HFFc6 (cell line): ENCODE measurements around the gene FRS2. TPM values are rescaled to one million over a fixed set of nuclear protein-coding genes. Genes with fewer than 3 reads are reported as not detected.

Experiments used
- DNase-seq: peaks from one replicate; pipeline ENCODE4 v3.0.0-alpha.2; 2018
- H3K27ac Mint-ChIP-seq: 2 replicates; pipeline ENCODE4 v1.8.0; 2020; ENCODE audit warnings: mild to moderate bottlenecking, mixed read lengths
- H3K27me3 Mint-ChIP-seq: 2 replicates; pipeline ENCODE4 v1.8.0; 2021; ENCODE audit warnings: mild to moderate bottlenecking, moderate library complexity, mixed read lengths; ENCODE audit not compliant: insufficient read depth
- H3K36me3 Mint-ChIP-seq: 2 replicates; pipeline ENCODE4 v1.8.0; 2021; ENCODE audit warnings: low read depth, mixed read lengths
- H3K4me1 Mint-ChIP-seq: 2 replicates; pipeline ENCODE4 v1.8.0; 2020; ENCODE audit warnings: low read depth, mixed read lengths
- H3K4me3 Mint-ChIP-seq: 2 replicates; pipeline ENCODE4 v1.8.0; 2020; ENCODE audit warnings: mild to moderate bottlenecking, moderate library complexity, mixed read lengths
- H3K9me3 Mint-ChIP-seq: 2 replicates; pipeline ENCODE4 v1.8.0; 2020; ENCODE audit warnings: mild to moderate bottlenecking, mixed read lengths
- total RNA-seq, 6 experiments: library from RNA; stranded (reverse); fragmentation: NEBNext Ultra II Directional; extraction: Animal tissue kit (Norgen Biotek cat#: 25700); gene quantifications; 2 replicates in 1 of 6; 3 replicates in 5 of 6; pipeline ENCODE4 v1.2.3, GENCODE V29; 2021
- TF ChIP-seq, protein P1 (sequence below): fragments of 200-600 bp; sonication (generic); IDR thresholded peaks from 2 replicates; pipeline ENCODE4 v1.5.0; 2021; ENCODE audit warnings: antibody characterized with exemption, mild to moderate bottlenecking

The FRS2 gene
- total RNA-seq, 6 experiments from 2014 or later, result 26.5 to 35.8 (median 31.1) TPM

DNA sequence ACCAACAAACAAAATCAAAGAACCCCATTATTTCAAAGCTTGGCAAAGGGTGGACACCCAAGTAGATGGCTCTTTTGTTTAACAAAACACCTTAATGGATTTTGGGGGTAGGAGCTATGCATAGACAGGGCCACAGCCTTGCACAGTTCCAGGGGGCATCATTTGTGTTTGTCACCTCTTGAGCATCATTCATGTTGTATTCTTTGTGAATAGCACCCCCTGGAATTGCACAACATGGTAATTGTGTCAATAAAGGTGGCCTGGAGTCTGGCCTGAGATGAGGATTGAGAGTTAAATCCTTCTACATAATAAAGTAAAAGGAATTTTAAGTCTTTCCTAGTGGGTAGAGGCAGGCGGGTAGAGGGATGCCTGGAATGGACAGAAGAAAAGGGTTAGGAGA lies 3.3 kb upstream of the FRS2 start:
- Mint-ChIP-seq H3K36me3 (peaks cover 7% of the 10 kb centered on the region; the same call in 1 of the 2 replicates), H3K9me3 (no peaks in the 10 kb centered on the region), H3K4me1 (peaks cover 42% of the 10 kb centered on the region), H3K27ac (no peak overlapping the region), H3K27me3 (peaks cover 11% of the 10 kb centered on the region), H3K4me3 (no peak overlapping the region)
- TF ChIP-seq, protein P1, sequence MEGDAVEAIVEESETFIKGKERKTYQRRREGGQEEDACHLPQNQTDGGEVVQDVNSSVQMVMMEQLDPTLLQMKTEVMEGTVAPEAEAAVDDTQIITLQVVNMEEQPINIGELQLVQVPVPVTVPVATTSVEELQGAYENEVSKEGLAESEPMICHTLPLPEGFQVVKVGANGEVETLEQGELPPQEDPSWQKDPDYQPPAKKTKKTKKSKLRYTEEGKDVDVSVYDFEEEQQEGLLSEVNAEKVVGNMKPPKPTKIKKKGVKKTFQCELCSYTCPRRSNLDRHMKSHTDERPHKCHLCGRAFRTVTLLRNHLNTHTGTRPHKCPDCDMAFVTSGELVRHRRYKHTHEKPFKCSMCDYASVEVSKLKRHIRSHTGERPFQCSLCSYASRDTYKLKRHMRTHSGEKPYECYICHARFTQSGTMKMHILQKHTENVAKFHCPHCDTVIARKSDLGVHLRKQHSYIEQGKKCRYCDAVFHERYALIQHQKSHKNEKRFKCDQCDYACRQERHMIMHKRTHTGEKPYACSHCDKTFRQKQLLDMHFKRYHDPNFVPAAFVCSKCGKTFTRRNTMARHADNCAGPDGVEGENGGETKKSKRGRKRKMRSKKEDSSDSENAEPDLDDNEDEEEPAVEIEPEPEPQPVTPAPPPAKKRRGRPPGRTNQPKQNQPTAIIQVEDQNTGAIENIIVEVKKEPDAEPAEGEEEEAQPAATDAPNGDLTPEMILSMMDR, result no peak; the same call in 1 of the 2 replicates
- DNase-seq, result no peak

DNA sequence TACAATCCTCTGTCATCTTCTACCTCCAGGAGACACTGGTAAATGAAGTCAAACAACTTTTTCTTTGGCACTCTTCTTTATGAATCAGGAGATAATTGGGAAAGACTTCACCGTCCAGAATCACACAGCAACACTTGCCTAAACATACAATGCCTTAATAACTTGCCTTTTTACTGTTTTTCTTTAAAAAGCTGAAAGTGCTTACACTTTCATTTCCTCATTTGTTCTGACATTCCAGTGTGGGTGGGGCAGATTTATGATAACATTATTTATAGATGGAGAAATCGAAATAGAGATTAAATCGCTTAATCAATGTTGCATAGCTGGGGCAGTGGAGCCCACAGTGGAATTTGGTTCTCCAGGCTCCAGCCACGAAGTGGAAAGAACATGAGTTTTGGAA lies 2.8 kb upstream of the FRS2 start:
- peaks cover 11% of the 10 kb centered on the region for H3K27me3 Mint-ChIP-seq
- no peaks in the 10 kb centered on the region for H3K9me3 Mint-ChIP-seq
- peaks cover 47% of the 10 kb centered on the region for H3K4me1 Mint-ChIP-seq
- H3K4me3 Mint-ChIP-seq, result no peak overlapping the region
- DNase-seq, result no peak
- H3K36me3 Mint-ChIP-seq, result peaks cover 7% of the 10 kb centered on the region; the same call in 1 of the 2 replicates
- TF ChIP-seq, protein P1, result no peak
- H3K27ac Mint-ChIP-seq, result no peak overlapping the region

- H3K36me3 Mint-ChIP-seq, result peaks cover 7% of the 10 kb centered on the region; the same call in 1 of the 2 replicates
- H3K27ac Mint-ChIP-seq, result peak overlapping the region; percentile 4; the same call in 1 of the 2 replicates
- peaks cover 11% of the 10 kb centered on the region for H3K27me3 Mint-ChIP-seq
- peak overlapping the region; percentile 35 for H3K4me3 Mint-ChIP-seq
- DNase-seq, result peak; percentile 66
- TF ChIP-seq, protein P1, result no peak
- no peaks in the 10 kb centered on the region for H3K9me3 Mint-ChIP-seq
- peaks cover 58% of the 10 kb centered on the region for H3K4me1 Mint-ChIP-seq
Observed at GRCh38 chr12:69468237-69469026, 1.8 kb upstream of the FRS2 start.

GRCh38 chr12:69469854-69470188 lies 367 bp upstream of the FRS2 start:
- DNase-seq, result no peak
- peak overlapping the region; percentile 97 for H3K27ac Mint-ChIP-seq
- H3K36me3 Mint-ChIP-seq, result peaks cover 12% of the 10 kb centered on the region; the same call in 1 of the 2 replicates
- TF ChIP-seq, protein P1, result no peak
- H3K9me3 Mint-ChIP-seq, result no peaks in the 10 kb centered on the region
- H3K4me1 Mint-ChIP-seq, result peaks cover 72% of the 10 kb centered on the region
- H3K4me3 Mint-ChIP-seq, result peak overlapping the region; percentile 98
- H3K27me3 Mint-ChIP-seq, result peaks cover 11% of the 10 kb centered on the region

DNA sequence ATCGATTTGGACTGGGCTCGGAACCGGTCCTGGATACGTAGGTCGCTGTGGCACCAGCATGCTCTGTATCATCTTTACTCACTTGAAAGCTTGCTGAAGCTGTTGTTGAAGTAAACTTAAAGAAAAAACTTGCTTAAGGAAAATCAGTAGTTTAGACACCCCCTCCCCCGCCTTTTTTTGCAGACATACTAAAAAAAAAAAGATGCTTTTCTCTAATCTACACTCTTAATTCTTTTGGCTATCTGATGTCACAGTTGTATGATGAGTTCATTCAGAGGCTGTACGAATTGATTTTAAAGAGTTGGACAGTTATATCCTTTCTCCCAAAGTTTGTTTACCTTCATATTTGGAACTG lies 865 bp downstream of the FRS2 start:
- no peaks in the 10 kb centered on the region for H3K9me3 Mint-ChIP-seq
- H3K36me3 Mint-ChIP-seq, result peaks cover 12% of the 10 kb centered on the region; the same call in 1 of the 2 replicates
- H3K27me3 Mint-ChIP-seq, result peaks cover 10% of the 10 kb centered on the region
- DNase-seq, result no peak
- H3K4me1 Mint-ChIP-seq, result peaks cover 84% of the 10 kb centered on the region
- H3K4me3 Mint-ChIP-seq, result peak overlapping the region; percentile 98
- TF ChIP-seq, protein P1, result no peak; the same call in 1 of the 2 replicates
- H3K27ac Mint-ChIP-seq, result peak overlapping the region; percentile 97
